Adipose tissue (tissue), 3 donors: ENCODE results near the gene PIN4. TPM values are rescaled to one million over a fixed set of nuclear protein-coding genes. Genes with fewer than 3 reads are reported as not detected.
"Not testable (repeated sequence)": the region's sequence is repeated elsewhere in the genome, so short reads cannot be mapped to it uniquely, and the experiment has no call there.

Experiments
- H3K27ac ChIP-seq: one replicate; pipeline ENCODE4 v1.5.1; 2013; ENCODE audit warnings: low read depth, low read length
- WGBS, 3 donors: extraction: QIAGEN DNeasy Blood & Tissue Kit; methylation state at CpG; one replicate each; pipeline ENCODE4 v1.1.7; 2013; 5-methylcytosine and 5-hydroxymethylcytosine counted together
- polyA plus RNA-seq, 3 donors: library from polyadenylated mRNA; stranded (reverse); fragments of 200-250 nt; gene quantifications; one replicate each; pipeline ENCODE4 v1.2.3, GENCODE V29; 2013
- donor health status: healthy with polysubstance abuse.
- donor health status: Bipolar disorder and iron deficiency.
- donor health status: healthy.

The PIN4 gene
- polyA plus RNA-seq, 3 donors, result 9.2 to 29.2 (median 10.6) TPM

DNA sequence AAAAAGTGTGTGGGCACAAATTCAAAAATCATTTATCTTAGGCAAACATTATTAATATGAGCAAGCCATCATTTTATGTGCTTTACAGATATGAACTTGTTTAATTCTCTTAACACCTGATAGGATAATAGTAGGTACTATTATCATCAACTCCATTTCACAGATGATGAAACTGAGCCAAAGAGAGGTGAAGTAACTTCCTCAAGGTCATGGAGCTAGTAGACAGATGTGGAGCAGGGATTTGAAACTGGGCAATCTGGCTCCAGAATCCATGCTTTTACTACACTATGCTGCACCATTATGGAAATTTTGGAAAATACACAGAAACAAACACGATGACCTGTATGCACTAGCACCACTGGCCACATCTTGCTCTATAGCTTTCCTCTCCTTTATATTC lies 1.0 kb upstream of the PIN4 start:
- WGBS, 3 donors, result 6 to 60% (median 24%) methylated on average over 1 of the region's 1 CpG
- no peak overlapping the region for H3K27ac ChIP-seq

- 76 to 94% (median 79%) methylated on average over 2 of the region's 2 CpGs for WGBS, 3 donors
- no peak overlapping the region for H3K27ac ChIP-seq
These were observed 1.4 kb downstream of the PIN4 start for GRCh38 chrX:72182924-72183323.

DNA sequence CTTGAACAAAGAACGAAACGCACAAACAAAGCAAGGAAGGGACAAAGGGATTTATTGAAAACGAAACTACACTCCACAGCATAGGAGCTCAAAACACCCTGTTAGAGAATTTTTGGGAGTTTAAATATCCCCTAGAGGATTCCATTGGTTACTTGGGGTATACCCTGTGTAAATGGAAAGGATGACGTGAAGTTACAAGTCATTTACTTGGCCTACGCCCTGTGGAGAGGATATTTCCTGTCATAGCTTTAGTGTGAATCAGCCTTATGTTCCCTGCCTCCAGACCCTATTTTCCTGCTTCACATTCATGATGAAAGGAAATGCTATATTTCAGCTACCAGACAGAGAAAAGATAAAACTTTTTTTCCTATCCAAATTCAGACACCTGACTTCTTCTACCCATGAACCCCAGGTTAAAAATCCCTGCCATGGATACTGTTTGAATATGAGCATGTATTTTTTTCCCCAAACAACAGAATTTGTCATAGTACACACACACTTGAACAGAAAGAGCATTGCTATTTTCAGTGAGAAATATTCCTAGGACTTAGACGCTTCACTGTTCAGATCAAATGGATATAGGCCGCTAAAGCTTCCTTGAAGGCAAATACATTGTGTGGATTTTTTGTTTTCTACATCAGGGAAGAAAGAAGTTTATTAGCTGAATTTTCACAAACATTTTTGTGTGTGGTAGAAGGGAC lies 20.4 kb downstream of the PIN4 start:
- WGBS, 3 donors, result 75 to 84% (median 80%) methylated on average over 7 of the region's 7 CpGs
- no peak overlapping the region for H3K27ac ChIP-seq

DNA sequence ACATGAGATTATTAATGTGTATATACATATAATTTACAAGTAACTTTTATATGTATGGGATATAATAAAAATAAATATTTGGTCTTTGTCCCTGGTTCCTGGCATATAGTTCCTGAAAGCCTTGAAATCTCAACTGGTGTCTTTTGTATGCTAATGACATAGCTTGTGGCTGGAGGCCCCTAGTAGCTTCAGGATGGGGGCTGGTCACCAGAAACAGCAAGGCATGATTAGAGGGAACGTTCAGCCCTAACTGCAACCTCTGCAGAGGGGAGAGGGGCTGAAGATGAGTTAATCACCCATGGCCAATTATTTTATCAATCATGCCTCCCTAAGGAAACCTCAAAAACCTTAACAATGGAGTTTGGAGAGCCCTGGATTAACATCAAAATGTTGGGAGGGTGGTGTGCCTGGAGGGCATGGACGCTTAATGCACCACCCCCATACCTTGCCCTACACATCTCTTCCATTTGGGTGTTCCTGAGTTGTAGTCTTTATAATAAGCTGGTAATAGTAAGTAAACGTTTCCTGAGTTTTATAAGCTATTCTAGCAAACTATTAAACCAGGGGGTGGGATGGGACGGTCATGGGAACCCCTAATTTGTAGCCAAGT lies 21.3 kb downstream of the PIN4 start:
- H3K27ac ChIP-seq, result no peak overlapping the region
- WGBS, 3 donors, result 52 to 90% (median 89%) methylated on average over 3 to 4 of the region's 4 CpGs

- 72 to 93% (median 89%) methylated on average over 6 of the region's 6 CpGs for WGBS, 3 donors
- no peak overlapping the region for H3K27ac ChIP-seq
These were observed 21.9 kb downstream of the PIN4 start for GRCh38 chrX:72203421-72203820.

DNA sequence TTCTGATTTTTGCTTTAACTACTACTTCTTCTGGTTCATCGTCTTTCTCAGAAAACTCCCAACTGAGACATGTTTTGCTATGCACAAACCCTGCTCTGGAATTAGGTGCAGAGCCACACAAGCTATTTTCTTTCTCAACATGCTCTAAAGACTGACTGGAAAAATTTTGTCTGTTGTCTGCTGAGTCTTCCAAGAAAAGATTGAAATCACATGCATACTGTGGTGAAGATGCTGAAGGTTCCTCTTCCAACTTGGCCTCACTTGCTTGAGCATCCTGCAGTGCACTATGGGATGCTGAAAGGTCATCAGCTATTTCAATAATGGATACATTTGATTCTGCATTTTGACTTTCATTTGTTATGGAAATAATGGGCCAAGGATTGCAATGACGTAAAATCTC lies 24.1 kb downstream of the PIN4 start:
- H3K27ac ChIP-seq, result no peak overlapping the region
- 90 to 96% (median 91%) methylated on average over 2 of the region's 2 CpGs for WGBS, 3 donors

- 87 to 94% (median 92%) methylated on average over 4 of the region's 4 CpGs for WGBS, 3 donors
- no peak overlapping the region for H3K27ac ChIP-seq
These were observed 25.8 kb downstream of the PIN4 start for GRCh38 chrX:72207366-72207765.

- H3K27ac ChIP-seq, result no peak overlapping the region
- WGBS, 3 donors, result 85 to 89% (median 87%) methylated on average over 4 of the region's 4 CpGs
These were observed 26.7 kb downstream of the PIN4 start for GRCh38 chrX:72208126-72208800.

- no peak overlapping the region for H3K27ac ChIP-seq
- WGBS, 3 donors, result 50 to 75% (median 51%) methylated on average over 1 of the region's 1 CpG
These were observed 35.4 kb downstream of the PIN4 start for GRCh38 chrX:72216973-72217372.

GRCh38 chrX:72220375-72220774 lies 38.8 kb downstream of the PIN4 start:
- H3K27ac ChIP-seq, result not testable (repeated sequence)
- WGBS, 3 donors, result 96 to 100% (median 100%) methylated on average over 3 of the region's 3 CpGs

DNA sequence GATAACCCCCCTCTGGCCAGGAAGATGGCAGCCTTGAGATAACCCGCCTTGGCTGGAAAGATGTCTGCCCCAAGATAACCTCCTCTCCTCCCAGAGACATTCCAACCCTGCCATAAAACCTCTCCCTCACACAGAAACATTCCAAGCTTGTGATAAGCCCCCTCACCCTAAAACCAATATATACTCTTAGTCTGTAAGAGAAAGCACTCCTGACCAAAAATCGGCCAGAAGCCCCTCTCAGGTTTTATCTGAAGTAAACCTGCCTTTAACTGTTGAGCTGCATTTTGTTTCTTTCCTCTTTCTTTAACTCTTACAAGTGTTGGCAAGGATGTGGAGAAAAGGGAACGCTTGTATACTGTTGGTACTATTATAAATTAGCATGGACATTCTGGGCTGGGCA lies 48.7 kb downstream of the PIN4 start:
- WGBS, 3 donors, result 87 to 99% (median 94%) methylated on average over 3 of the region's 3 CpGs
- no peak overlapping the region for H3K27ac ChIP-seq

GRCh38 chrX:72236841-72237240 lies 55.3 kb downstream of the PIN4 start:
- 87 to 97% (median 94%) methylated on average over 4 of the region's 4 CpGs for WGBS, 3 donors
- no peak overlapping the region for H3K27ac ChIP-seq

GRCh38 chrX:72238183-72238582 lies 56.6 kb downstream of the PIN4 start:
- H3K27ac ChIP-seq, result no peak overlapping the region
- 21 to 41% (median 30%) methylated on average over 6 of the region's 6 CpGs for WGBS, 3 donors

- no peak within 1 kb of the TSS for H3K27ac ChIP-seq
- 0 to 28% (median 3%) methylated on average over 50 to 59 of the region's 59 CpGs for WGBS, 3 donors
These were observed 57.3 kb downstream of the PIN4 start, which contains the start of gene ERCC6L for GRCh38 chrX:72238721-72239475. Gene ERCC6L (minus strand): TSS chrX:72239027. CDS start chrX:72238911, 116 bp downstream.

GRCh38 chrX:72240976-72241375 lies 59.4 kb downstream of the PIN4 start:
- H3K27ac ChIP-seq, result no peak overlapping the region
- WGBS, 3 donors, result 85 to 95% (median 88%) methylated on average over 4 of the region's 4 CpGs

- WGBS, 3 donors, result 19 to 50% (median 27%) methylated on average over 3 of the region's 3 CpGs
- H3K27ac ChIP-seq, result no peak overlapping the region
These were observed 61.9 kb downstream of the PIN4 start for GRCh38 chrX:72243472-72243871.

- 92 to 96% (median 95%) methylated on average over 3 of the region's 3 CpGs for WGBS, 3 donors
These were observed 64.0 kb downstream of the PIN4 start for GRCh38 chrX:72245461-72246089.

DNA sequence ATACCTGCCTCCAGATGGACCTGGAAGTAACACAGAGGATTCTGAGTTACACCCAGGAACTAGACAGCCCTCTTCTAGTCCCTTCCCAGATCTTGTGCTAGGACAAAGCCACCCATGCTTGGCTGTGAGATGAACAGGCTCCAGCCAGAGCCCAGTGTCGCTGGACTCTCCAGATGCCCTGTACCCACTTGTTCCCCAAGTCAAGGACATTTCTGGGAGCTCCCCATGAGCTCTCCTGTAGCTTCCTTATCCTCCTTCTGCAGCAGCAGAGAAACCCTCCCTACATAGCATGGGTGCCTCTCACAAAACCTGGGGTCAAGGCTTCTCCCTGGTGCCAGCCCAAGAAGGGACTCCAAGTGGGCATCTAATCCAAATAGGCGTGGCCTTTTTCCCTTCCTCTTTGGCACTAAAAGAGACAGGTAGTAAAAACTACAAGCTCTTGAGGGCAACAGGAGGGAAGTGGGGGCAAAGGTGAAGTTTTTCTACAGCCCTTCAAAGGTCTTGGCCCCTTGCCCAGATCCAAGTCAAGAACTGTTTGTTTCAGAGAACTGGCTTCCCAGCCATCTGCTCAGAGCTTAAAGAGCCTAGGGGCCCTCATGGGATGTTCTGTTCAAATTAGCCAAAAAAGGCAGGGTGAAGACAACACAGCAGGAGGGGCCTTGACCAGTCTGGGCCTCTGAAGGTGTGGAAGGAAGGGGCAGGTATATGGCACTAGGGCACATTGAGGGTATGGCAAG lies 65.8 kb downstream of the PIN4 start:
- 38 to 75% (median 71%) methylated on average over 2 of the region's 2 CpGs for WGBS, 3 donors
- H3K27ac ChIP-seq, result no peak overlapping the region

More at GRCh38 chrX:72245461-72246089, 64.0 kb downstream of the PIN4 start:
- H3K27ac ChIP-seq, result no peak overlapping the region
